H1 (cell line): ENCODE results near the gene UROD. TPM values are rescaled to one million over a fixed set of nuclear protein-coding genes. Genes with fewer than 3 reads are reported as not detected.

Experiments used
- BRCA1 ChIP-seq: IDR thresholded peaks from 2 replicates; pipeline ENCODE4 v1.6.1; 2012; ENCODE audit warnings: low read depth, low read length, improper control_type of control experiment
- CBX8 ChIP-seq: fragments of 300-800, 300-1000 bp; sonication (generic); IDR thresholded peaks from 2 replicates; pipeline ENCODE4 v1.7.1; 2016; ENCODE audit warnings: low read depth, low read length, borderline replicate concordance
- CREB1 ChIP-seq: IDR thresholded peaks from 2 replicates; pipeline ENCODE4 v1.6.1; 2012; ENCODE audit warnings: inconsistent platforms
- CTCF ChIP-seq, 3 experiments: IDR thresholded peaks; 1 replicate in 2 of 3; 2 replicates in 1 of 3; pipeline versions ENCODE4 v1.5.1 to v1.6.1; 2011; ENCODE audit warnings: low read length in 3 of 3, mild to moderate bottlenecking in 3 of 3, inconsistent platforms in 2 of 3, low read depth in 1 of 3, moderate library complexity in 1 of 3; ENCODE audit not compliant: insufficient read depth in 1 of 3; ENCODE audit errors: control extremely low read depth in 1 of 3
- HDAC6 ChIP-seq: IDR thresholded peaks from one replicate; pipeline ENCODE4 v1.7.1; 2012; ENCODE audit warnings: low read depth, mild to moderate bottlenecking, inconsistent platforms, low read length, moderate library complexity
- POU5F1 ChIP-seq: IDR thresholded peaks from 2 replicates; pipeline ENCODE4 v1.6.1; 2011; ENCODE audit warnings: low read depth, mild to moderate bottlenecking, low read length, moderate library complexity
- SIN3A ChIP-seq, 2 experiments: IDR thresholded peaks in 1 of 2; conservative IDR thresholded peaks in 1 of 2; 2 replicates each; pipeline ENCODE4 v1.6.1; 2011 to 2012; ENCODE audit warnings: low read length in 2 of 2, improper control_type of control experiment in 1 of 2, low read depth in 1 of 2, mild to moderate bottlenecking in 1 of 2
- USF2 ChIP-seq: IDR thresholded peaks from 2 replicates; pipeline ENCODE4 v1.6.1; 2011; ENCODE audit warnings: low read length, improper control_type of control experiment
- polyA plus RNA-seq, 7 experiments: library from polyadenylated mRNA; depleted of rRNA in 3 of 7; stranded (reverse) in 5 of 7; unstranded in 2 of 7; fragments of >200 nt in 5 of 7; fragments of 200-250 nt in 2 of 7; gene quantifications; 1 replicate in 5 of 7; 2 replicates in 1 of 7; 4 replicates in 1 of 7; pipeline versions ENCODE4 v1.2.1 to v1.2.3, GENCODE V29; 2011 to 2013; ENCODE audit warnings: missing spikeins in 2 of 7, mixed read lengths in 2 of 7
- total RNA-seq: library from RNA; stranded (reverse); fragmentation: NEBNext Ultra II Directional; extraction: Animal tissue kit (Norgen Biotek cat#: 25700); gene quantifications from 2 replicates; pipeline ENCODE4 v1.2.1, GENCODE V29; 2021

The UROD gene
- total and polyA plus RNA-seq, 2 of the 8 experiments (the other 6 are each of a cell fraction or from before 2014, with no cell fraction given), result 86.6 to 220 TPM

- TF ChIP-seq USF2 (no peak), POU5F1 (no peak), CREB1 (0 out of 2 replicates have a peak, but pooled peaks have one; percentile 19), BRCA1 (no peak), SIN3A (conservative IDR thresholded peaks at IDR 0.05 in 1 of 2, IDR thresholded peaks at IDR 0.05 in 1 of 2; ENCODE audit: low read depth in 1 of 2, low read length in 2 of 2) (peak in 1 of 2 experiments; percentile 57; a peak in 1 of 4 replicates), CTCF (IDR thresholded peaks at IDR 0.05; ENCODE audit: control extremely low read depth in 1 of 3, insufficient read depth in 1 of 3, low read depth in 1 of 3, low read length in 3 of 3) (peak; percentile 87 to 97 (median 96)), HDAC6 (no peak), CBX8 (no peak)
Observed at GRCh38 chr1:45018599-45019230, 6.7 kb downstream of the UROD start (continued).
